ENCODE results near the gene OMP.

OMP gene

DNA sequence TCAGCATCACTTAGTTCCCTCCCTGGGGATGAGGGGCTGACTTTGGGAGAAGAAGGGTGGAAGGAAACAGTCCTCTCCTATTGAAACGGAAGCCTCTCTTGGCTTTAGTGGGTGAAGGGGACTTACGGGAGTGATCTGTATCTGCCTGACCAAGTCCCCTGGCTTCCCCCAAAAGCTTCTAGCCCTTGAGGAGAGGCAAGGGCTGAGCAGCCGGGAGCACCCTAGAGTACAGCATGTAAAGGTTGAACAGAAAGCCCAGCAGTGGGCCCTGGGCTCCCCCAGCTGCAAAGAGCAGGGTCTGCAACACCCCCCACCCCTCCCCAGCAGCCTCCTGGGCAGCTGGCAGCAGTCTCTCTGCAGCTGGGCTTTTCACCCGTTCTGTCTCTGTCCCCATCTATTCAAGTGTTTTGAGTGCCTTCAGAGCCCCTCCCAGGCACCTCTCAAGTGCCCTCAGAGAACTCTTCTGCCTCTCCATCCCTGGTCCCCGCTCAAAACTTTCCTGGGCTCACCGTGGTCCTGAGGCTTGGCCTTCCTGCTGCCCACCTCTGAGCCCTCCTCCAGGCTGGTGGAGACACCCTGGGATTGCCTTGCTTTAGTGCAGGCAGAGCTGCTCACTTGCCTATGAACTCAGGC lies 33.2 kb upstream of the OMP start:
- no peak for DNase-seq (ENCODE audit: low read depth)

- DNase-seq (ENCODE audit: low read depth) = no peak
Measured at GRCh38 chr11:77069969-77070582, 32.6 kb upstream of the OMP start.

DNA sequence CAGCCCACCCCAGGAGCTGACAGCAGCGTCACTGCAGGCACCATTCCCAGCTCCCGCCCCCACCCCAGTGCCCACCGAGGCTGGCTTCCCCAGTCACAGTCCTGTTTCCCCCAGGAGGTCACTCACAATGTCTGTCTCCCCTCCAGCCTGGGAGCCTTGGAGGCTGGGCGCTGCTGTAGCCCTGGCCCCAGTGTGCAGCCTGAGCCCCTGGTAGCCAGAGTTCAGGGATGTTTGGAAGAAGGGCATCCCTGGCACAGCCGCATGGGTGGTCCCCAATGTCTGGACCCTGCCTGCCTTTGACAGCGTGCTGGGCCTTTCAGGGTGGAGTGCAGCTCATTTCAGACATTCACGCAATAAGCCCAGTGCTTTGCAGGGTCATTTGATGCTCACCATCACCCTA lies 31.6 kb upstream of the OMP start:
- DNase-seq (ENCODE audit: low read depth) = no peak

DNA sequence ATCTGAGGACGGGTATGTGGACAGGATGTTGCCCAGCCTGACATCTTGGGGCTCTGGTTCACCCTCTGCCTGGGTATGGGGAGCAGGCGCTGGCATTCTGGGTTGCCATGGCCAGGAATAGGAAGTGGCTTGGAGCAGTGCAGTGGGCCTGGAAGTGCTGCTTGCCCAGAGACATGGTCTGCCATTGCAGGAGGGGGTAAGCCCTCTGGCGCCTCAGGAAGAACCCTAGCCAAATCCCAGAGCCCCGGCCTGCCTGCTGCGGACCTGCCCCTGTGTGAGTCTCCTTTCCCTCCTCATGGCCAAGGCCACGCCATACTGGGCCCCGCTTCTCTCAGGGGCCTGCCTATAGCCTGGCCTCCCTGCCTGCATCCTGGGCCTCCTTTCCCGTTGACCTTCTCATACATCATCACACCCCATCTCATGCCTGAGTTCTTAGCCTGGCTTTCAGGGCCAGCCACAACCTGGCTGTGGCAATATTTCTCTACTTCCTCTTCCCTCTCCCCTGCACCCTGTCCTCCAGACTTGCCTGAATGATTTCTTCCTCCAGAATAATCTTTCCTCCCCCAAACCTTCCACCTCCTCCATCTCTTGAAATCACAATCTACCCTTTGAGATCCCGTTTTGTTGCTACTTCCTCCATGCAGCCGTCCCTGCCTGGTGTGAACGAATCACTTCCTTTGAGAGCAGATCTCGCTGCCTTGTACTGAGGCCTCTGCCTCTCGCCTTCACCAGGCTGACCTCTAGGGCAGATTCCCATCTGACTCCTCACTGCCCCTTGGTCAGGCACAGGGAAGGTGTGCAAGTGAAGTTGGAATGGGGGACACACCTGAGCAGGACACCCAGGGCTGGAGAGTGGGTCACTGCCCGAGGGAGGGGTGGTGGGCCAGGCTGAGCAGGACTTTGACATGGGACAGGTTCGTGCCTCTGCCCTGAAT lies 30.7 kb upstream of the OMP start:
- peak; percentile 60 for DNase-seq (ENCODE audit: low read depth)

DNA sequence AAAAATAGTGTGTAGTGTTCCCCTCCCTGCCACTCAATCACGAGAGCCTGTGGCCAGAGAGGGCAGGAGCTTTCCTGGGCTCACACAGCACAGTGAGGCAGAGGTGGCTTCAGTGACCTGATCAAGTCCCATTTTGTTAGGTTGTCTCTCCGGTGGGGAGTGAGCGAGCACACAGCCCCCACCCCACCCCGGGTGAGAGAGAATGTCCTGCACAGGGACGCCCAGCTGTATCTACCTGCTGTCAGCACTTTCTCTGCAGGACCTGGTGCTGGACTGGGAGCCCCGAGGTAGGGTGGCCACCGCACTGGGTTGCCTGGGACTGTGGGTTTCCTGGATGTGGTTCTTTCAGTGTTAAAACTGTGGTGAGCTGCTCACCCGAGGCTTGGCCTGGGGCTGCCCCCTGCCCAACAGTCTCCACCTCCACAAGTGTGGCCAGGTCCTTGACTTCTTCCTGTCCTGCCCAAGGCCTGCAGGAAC lies 29.8 kb upstream of the OMP start:
- DNase-seq (ENCODE audit: low read depth) = no peak

DNA sequence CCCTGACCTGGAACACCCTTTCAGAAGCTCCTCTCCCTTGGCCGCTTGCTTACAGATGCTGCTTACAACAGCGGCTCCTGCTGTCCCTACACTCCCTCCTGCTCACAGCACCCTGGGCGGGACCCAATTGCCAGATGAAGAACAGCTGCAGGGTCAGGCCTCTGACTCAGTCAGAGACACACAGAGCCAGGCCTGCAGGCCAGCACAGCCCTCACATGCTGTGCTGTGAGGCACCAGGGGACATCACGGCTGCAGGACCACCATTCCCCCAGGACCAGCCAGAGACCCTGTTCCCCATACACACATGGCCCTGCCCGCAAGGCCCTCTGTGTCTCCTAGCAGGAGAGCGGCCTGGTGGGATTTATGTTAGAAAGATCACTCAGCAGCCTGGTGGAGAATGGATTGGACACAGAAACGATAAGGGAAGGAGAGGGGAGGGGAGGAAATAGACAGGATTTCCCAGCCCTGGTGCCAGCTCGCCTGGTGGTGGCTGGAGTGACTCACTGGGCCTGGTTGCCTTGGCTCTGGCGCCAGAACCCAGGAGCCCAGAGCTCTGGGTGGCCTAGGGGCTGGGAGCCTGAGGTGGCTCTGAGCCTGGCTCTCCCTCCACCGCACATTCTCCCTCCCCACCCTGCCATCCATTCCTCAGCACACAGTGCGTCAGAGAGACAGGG lies 29.2 kb upstream of the OMP start:
- peak; percentile 95 for DNase-seq (ENCODE audit: low read depth)

GRCh38 chr11:77074205-77074604 lies 28.4 kb upstream of the OMP start:
- DNase-seq (ENCODE audit: low read depth) = no peak

GRCh38 chr11:77074626-77075221 lies 27.9 kb upstream of the OMP start:
- DNase-seq (ENCODE audit: low read depth) = no peak

GRCh38 chr11:77075425-77075905 lies 27.2 kb upstream of the OMP start:
- no peak for DNase-seq (ENCODE audit: low read depth)

- DNase-seq (ENCODE audit: low read depth) = no peak
Measured at GRCh38 chr11:77079666-77080065, 23.0 kb upstream of the OMP start.

- DNase-seq (ENCODE audit: low read depth) = peak; percentile 58
Measured at GRCh38 chr11:77080643-77081210, 21.9 kb upstream of the OMP start.

DNA sequence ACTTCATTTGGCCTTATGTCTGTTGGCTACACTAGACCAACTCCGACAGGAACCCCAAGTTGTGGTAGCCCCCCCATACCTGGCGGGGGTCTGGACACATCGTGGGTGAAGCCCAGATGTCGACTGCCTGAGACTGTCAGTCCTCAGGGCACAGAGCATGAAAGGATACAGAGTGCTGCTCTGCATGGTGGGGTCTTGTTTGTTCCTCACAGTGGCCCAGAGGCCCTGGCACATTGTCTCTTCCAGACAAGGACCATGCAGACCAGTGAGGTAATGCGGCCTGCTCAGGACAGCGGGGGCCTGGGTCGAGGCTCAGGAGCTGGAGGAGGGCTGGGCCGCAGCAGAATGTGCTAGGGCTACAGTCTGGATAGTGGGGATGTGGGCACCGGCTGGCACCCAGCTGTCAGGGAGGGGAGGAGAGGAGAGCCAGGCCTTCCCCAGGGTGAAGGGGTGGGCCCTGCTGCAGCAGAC lies 21.2 kb upstream of the OMP start:
- no peak for DNase-seq (ENCODE audit: low read depth)

DNA sequence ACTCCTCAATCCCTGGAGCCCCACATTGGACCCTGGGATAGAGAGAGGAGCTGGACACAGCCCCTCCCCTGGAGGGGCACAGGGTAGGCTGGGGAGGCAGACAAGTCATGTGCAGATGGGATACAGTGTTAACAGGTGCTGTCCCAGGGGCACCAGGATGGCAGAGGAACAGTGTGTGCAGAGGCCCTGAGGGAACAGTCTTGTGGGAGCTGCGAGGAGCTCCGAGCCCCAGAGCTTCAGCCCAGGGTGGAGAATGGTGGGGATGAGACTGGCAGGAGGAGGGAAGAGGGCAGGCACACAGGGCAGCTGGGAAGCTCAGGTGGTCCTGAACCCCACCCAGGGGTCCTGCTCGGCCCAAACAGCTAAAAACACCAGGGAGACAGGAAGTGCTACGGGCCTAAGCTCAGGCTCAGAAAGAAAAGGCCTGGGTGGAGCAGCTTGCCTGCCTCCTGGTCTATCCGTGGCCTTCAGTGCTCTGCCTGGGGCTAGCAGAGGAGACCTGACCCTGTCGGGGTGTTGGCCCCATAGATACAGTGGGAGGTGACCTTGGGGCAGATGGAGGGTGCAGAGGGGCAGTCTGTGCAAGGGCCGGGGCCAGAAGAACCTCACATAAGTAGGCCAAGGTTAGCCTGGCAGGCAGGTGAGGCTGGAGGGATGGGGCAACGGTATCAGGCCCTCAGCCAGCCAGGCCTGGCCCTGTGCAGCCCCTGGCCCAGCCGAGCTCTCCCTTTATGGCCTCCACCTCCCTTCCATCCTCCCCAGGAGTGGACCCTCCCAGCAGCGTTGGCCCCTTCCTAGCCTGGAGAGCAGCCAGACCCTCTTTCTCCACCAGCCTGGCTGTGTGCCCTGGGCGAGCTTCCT lies 20.4 kb upstream of the OMP start:
- DNase-seq (ENCODE audit: low read depth) = no peak

- DNase-seq (ENCODE audit: low read depth) = no peak
Measured at GRCh38 chr11:77082838-77083565, 19.6 kb upstream of the OMP start.

DNA sequence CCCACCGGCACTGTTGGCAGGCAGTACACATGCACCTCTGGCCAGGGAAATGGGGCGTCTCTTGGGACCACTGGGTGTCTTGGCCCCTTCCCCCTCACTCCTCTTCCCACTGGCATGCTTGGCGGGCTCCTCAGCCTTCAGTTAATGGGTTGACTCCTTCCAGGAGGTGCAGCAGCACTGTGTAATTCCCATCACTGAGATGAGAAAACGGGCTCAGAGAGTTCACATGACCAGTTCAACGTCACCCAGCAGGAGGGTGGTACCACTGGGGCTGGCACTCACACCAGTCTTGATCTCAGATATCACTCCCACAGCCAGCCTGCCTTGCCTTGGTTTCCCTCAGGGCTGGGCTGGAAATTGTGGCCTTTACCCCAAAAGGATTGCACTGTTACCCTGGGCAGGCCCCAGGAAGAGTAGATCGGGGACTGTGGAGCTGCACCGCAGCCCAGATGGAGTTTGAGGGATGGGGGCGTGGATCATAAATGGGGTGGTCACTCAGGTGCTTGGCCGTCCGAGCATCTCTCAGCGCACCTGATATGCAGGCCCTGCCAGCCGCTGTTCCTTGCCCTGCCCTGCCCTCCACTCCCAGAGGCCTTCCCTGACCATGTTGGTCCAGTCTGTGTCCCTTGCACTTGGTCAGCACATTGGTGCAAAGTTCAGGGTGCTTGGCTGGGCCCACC lies 18.9 kb upstream of the OMP start:
- no peak for DNase-seq (ENCODE audit: low read depth)

DNA sequence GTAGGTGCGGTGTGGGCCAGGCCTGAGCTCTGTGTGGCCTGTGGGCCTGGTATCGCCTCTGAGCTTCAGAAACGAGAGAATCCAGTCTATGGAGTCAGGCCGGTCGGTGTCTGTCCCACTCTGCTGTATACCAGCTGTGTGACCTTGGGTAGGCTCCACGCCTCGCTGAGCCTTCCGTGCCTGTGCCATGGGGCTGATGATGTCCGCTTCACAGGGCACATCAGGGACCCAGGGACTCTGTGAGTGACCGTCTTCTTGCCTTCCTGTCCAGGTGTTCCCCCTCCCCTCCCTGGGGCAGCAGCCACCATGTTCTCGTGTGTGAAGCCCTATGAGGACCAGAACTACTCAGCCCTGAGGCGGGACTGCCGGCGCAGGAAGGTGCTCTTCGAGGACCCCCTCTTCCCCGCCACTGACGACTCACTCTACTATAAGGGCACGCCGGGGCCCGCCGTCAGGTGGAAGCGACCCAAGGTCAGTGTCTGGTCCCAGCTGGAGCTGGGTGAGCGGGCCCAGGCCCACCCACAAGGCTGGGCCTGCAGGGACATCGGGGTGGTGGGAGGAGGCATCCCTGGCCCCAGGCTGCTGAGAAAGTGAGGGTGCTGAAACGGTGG lies 18.0 kb upstream of the OMP start:
- no peak for DNase-seq (ENCODE audit: low read depth)

GRCh38 chr11:77085652-77086051 lies 17.0 kb upstream of the OMP start:
- no peak for DNase-seq (ENCODE audit: low read depth)
